ENCODE data around the gene RASGRP4. TPM values are rescaled to one million over a fixed set of nuclear protein-coding genes. Genes with fewer than 3 reads are reported as not detected.
"Not testable (repeated sequence)": the region's sequence is repeated elsewhere in the genome, so short reads cannot be mapped to it uniquely, and the experiment has no call there.

RASGRP4 gene
- total RNA-seq, 4 donors from 2014 or later = 0.91 to 2.3 (median 1.6) TPM

- H3K36me3 ChIP-seq = no peaks in the 10 kb centered on the region
- H3K4me3 ChIP-seq = peak overlapping the region; percentile 44
- WGBS = 67% methylated on average over 8 of the region's 8 CpGs
- H3K27ac ChIP-seq = no peak overlapping the region
- H3K27me3 ChIP-seq = peaks cover 6% of the 10 kb centered on the region
- TF ChIP-seq, protein P1, sequence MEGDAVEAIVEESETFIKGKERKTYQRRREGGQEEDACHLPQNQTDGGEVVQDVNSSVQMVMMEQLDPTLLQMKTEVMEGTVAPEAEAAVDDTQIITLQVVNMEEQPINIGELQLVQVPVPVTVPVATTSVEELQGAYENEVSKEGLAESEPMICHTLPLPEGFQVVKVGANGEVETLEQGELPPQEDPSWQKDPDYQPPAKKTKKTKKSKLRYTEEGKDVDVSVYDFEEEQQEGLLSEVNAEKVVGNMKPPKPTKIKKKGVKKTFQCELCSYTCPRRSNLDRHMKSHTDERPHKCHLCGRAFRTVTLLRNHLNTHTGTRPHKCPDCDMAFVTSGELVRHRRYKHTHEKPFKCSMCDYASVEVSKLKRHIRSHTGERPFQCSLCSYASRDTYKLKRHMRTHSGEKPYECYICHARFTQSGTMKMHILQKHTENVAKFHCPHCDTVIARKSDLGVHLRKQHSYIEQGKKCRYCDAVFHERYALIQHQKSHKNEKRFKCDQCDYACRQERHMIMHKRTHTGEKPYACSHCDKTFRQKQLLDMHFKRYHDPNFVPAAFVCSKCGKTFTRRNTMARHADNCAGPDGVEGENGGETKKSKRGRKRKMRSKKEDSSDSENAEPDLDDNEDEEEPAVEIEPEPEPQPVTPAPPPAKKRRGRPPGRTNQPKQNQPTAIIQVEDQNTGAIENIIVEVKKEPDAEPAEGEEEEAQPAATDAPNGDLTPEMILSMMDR (IDR thresholded peaks at IDR 0.05) = no peak
- no peak for TF ChIP-seq POLR2AphosphoS5 (IDR thresholded peaks at IDR 0.05)
- no peak for TF ChIP-seq EP300 (IDR thresholded peaks at IDR 0.05)
- TF ChIP-seq POLR2A (IDR thresholded peaks at IDR 0.05) = no peak
- DNase-seq (ENCODE audit: low spot score in 2 of 2) = no peak
- peaks cover 15% of the 10 kb centered on the region for H3K4me1 ChIP-seq
- H3K9me3 ChIP-seq = no peaks in the 10 kb centered on the region
These were observed 8.9 kb downstream of the RASGRP4 start for GRCh38 chr19:38417146-38417543.

- Histone ChIP-seq H3K4me1 (peaks cover 12% of the 10 kb centered on the region), H3K27ac (no peak overlapping the region), H3K27me3 (no peaks in the 10 kb centered on the region), H3K36me3 (peaks cover 7% of the 10 kb centered on the region), H3K4me3 (no peak overlapping the region), H3K9me3 (no peaks in the 10 kb centered on the region)
- WGBS = 83% methylated on average over 6 of the region's 6 CpGs
- no peak for DNase-seq (ENCODE audit: low spot score in 2 of 2)
- TF ChIP-seq POLR2A (IDR thresholded peaks at IDR 0.05) (no peak), POLR2AphosphoS5 (IDR thresholded peaks at IDR 0.05) (no peak), EP300 (IDR thresholded peaks at IDR 0.05) (no peak)
- TF ChIP-seq, protein P1 (IDR thresholded peaks at IDR 0.05) = no peak
These were observed 12.6 kb downstream of the RASGRP4 start for GRCh38 chr19:38413416-38413815.

- Histone ChIP-seq H3K4me3 (no peak overlapping the region), H3K9me3 (no peaks in the 10 kb centered on the region), H3K27me3 (no peaks in the 10 kb centered on the region), H3K4me1 (peaks cover 8% of the 10 kb centered on the region), H3K27ac (no peak overlapping the region), H3K36me3 (peaks cover 12% of the 10 kb centered on the region)
- DNase-seq (ENCODE audit: low spot score in 2 of 2) = no peak
- 80% methylated on average over 11 of the region's 11 CpGs for WGBS
- TF ChIP-seq POLR2A (IDR thresholded peaks at IDR 0.05) (no peak), EP300 (IDR thresholded peaks at IDR 0.05) (no peak)
- TF ChIP-seq, protein P1 (IDR thresholded peaks at IDR 0.05) = no peak
These were observed 13.1 kb downstream of the RASGRP4 start for GRCh38 chr19:38412961-38413360.

- Histone ChIP-seq H3K9me3 (no peaks in the 10 kb centered on the region), H3K4me3 (no peak overlapping the region), H3K27me3 (no peaks in the 10 kb centered on the region), H3K4me1 (peaks cover 3% of the 10 kb centered on the region), H3K36me3 (peaks cover 12% of the 10 kb centered on the region), H3K27ac (no peak overlapping the region)
- 87% methylated on average over 5 of the region's 8 CpGs for WGBS
- no peak for DNase-seq (ENCODE audit: low spot score in 2 of 2)
- TF ChIP-seq, protein P1 (IDR thresholded peaks at IDR 0.05) = no peak
- TF ChIP-seq POLR2A (IDR thresholded peaks at IDR 0.05) (no peak), POLR2AphosphoS5 (IDR thresholded peaks at IDR 0.05) (no peak), EP300 (IDR thresholded peaks at IDR 0.05) (no peak)
These were observed 13.5 kb downstream of the RASGRP4 start for GRCh38 chr19:38412491-38412890.

GRCh38 chr19:38411898-38412297 is 14.1 kb downstream of the RASGRP4 start:
- H3K36me3 ChIP-seq = peaks cover 17% of the 10 kb centered on the region
- H3K4me1 ChIP-seq; H3K4me3 ChIP-seq; H3K27ac ChIP-seq; DNase-seq (ENCODE audit: low spot score in 2 of 2); H3K27me3 ChIP-seq; H3K9me3 ChIP-seq: not testable (repeated sequence)
- WGBS = 93% methylated on average over 5 of the region's 5 CpGs

- H3K4me3 ChIP-seq = no peak overlapping the region
- no peaks in the 10 kb centered on the region for H3K4me1 ChIP-seq
- H3K27me3 ChIP-seq = no peaks in the 10 kb centered on the region
- WGBS = 79% methylated on average over 13 of the region's 13 CpGs
- H3K9me3 ChIP-seq = no peaks in the 10 kb centered on the region
- H3K27ac ChIP-seq = no peak overlapping the region
- no peak for DNase-seq (ENCODE audit: low spot score in 2 of 2)
- TF ChIP-seq, protein P1 (IDR thresholded peaks at IDR 0.05) = no peak
- no peak for TF ChIP-seq POLR2AphosphoS5 (IDR thresholded peaks at IDR 0.05)
- no peak for TF ChIP-seq EP300 (IDR thresholded peaks at IDR 0.05)
- H3K36me3 ChIP-seq = peaks cover 24% of the 10 kb centered on the region
These were observed 14.8 kb downstream of the RASGRP4 start for GRCh38 chr19:38411041-38411712.

- H3K36me3 ChIP-seq = peaks cover 32% of the 10 kb centered on the region
- not testable (repeated sequence) for H3K4me3 ChIP-seq; DNase-seq (ENCODE audit: low spot score in 2 of 2); H3K27me3 ChIP-seq; H3K9me3 ChIP-seq; H3K27ac ChIP-seq; H3K4me1 ChIP-seq
- WGBS = 66% methylated on average over 6 of the region's 6 CpGs
These were observed 15.6 kb downstream of the RASGRP4 start for GRCh38 chr19:38410407-38410806.

Measured in suprapubic skin (tissue), 4 donors.